ENCODE results near the gene MCF2L.

DNA sequence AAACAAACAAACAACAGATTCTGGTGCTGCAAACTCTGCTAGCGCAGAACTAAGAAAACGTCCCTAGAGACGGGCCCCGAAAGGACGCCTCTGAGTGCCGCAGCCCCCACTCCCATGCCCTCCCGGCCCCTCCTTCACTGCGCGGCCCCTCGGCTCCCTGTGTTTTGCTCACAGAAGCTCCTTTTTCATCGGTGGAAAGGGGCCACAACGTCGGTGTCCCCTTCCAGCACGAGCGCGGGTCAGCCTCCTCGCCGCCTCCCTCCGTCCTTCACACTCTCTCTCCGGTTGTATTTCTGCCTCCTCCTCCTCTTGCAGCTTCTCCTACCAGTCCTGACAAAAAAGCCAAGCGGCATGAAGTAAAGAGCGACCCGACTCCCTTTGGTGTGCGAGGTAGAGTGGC is 121.8 kb downstream of the MCF2L start:
- TF ChIP-seq SREBF2 (IDR thresholded peaks at IDR 0.05) = no peak
- TF ChIP-seq, protein P1, sequence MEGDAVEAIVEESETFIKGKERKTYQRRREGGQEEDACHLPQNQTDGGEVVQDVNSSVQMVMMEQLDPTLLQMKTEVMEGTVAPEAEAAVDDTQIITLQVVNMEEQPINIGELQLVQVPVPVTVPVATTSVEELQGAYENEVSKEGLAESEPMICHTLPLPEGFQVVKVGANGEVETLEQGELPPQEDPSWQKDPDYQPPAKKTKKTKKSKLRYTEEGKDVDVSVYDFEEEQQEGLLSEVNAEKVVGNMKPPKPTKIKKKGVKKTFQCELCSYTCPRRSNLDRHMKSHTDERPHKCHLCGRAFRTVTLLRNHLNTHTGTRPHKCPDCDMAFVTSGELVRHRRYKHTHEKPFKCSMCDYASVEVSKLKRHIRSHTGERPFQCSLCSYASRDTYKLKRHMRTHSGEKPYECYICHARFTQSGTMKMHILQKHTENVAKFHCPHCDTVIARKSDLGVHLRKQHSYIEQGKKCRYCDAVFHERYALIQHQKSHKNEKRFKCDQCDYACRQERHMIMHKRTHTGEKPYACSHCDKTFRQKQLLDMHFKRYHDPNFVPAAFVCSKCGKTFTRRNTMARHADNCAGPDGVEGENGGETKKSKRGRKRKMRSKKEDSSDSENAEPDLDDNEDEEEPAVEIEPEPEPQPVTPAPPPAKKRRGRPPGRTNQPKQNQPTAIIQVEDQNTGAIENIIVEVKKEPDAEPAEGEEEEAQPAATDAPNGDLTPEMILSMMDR (IDR thresholded peaks at IDR 0.05) = no peak
- TF ChIP-seq POLR2A (IDR thresholded peaks at IDR 0.05; ENCODE audit: low read length) = no peak
- no peak for TF ChIP-seq PHF8 (IDR thresholded peaks at IDR 0.05; ENCODE audit: borderline replicate concordance, low read depth)
- TF ChIP-seq CHD2 (IDR thresholded peaks at IDR 0.05; ENCODE audit: low read length, partially characterized antibody) = no peak
- no peak for TF ChIP-seq RAD21 (conservative IDR thresholded peaks at IDR 0.05 in 1 of 2, IDR thresholded peaks at IDR 0.05 in 1 of 2)
- TF ChIP-seq, protein P2, sequence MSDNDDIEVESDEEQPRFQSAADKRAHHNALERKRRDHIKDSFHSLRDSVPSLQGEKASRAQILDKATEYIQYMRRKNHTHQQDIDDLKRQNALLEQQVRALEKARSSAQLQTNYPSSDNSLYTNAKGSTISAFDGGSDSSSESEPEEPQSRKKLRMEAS (IDR thresholded peaks at IDR 0.05) = no peak
- TF ChIP-seq HDAC2 (IDR thresholded peaks at IDR 0.05) = no peak
- TF ChIP-seq, protein P3, sequence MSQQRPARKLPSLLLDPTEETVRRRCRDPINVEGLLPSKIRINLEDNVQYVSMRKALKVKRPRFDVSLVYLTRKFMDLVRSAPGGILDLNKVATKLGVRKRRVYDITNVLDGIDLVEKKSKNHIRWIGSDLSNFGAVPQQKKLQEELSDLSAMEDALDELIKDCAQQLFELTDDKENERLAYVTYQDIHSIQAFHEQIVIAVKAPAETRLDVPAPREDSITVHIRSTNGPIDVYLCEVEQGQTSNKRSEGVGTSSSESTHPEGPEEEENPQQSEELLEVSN (IDR thresholded peaks at IDR 0.05; ENCODE audit: borderline replicate concordance, low read depth) = no peak
- TF ChIP-seq EP300 (IDR thresholded peaks at IDR 0.05) = no peak
- TF ChIP-seq BHLHE40 (IDR thresholded peaks at IDR 0.05; ENCODE audit: low read depth, low read length) = no peak

Measured in A549 (cell line).